Muscle layer of colon (tissue), 2 donors: ENCODE results near the gene FAM83D.

Experiments used
- H3K27ac ChIP-seq: one replicate; pipeline ENCODE4 v1.7.0; 2013; ENCODE audit warnings: low read depth, mild to moderate bottlenecking, low read length, moderate library complexity
- H3K27me3 ChIP-seq, 2 donors: one replicate each; pipeline ENCODE4 v1.7.0; 2013; ENCODE audit warnings: low read length in 2 of 2, mild to moderate bottlenecking in 2 of 2; ENCODE audit not compliant: insufficient read depth in 2 of 2, control insufficient read depth in 1 of 2
- H3K36me3 ChIP-seq: one replicate; pipeline ENCODE4 v1.7.0; 2013; ENCODE audit warnings: mild to moderate bottlenecking, low read length; ENCODE audit not compliant: insufficient read depth
- H3K4me1 ChIP-seq: one replicate; pipeline ENCODE4 v1.7.0; 2013; ENCODE audit warnings: mild to moderate bottlenecking, low read length; ENCODE audit not compliant: insufficient read depth
- H3K4me3 ChIP-seq, 2 donors: one replicate each; pipeline ENCODE4 v1.7.0; 2013; ENCODE audit warnings: low read length in 2 of 2, low read depth in 1 of 2, mild to moderate bottlenecking in 1 of 2, moderate library complexity in 1 of 2
- H3K9ac ChIP-seq: one replicate; pipeline ENCODE4 v1.7.0; 2013; ENCODE audit warnings: low read length
- H3K9me3 ChIP-seq: one replicate; pipeline ENCODE4 v1.7.0; 2013; ENCODE audit warnings: mild to moderate bottlenecking, low read length
- donor health status: abdominal sarcoma.
- donor health status: Adenocarcinoma of cecum.

Gene FAM83D

DNA sequence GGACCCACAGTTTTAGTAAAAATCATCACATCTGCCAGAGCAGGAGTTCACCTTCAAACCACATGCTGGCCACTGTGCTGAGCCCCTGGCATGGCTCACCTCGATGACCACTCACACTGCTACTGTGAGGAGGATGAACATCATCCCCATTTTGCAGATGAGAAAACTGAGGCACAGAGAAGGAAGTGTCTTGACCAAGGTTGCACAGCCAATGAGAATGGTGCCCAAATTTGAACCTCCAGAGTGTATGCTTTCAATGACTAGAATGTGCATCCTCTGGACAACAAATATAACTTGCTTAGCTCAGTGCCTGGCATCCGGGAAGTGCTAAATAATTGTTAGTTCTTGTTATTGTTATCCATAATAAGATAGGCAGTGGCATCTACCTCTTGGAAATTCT, 37.2 kb upstream of the FAM83D start:
- Histone ChIP-seq H3K9ac (no peak overlapping the region), H3K9me3 (no peaks in the 10 kb centered on the region), H3K27ac (no peak overlapping the region), H3K4me1 (no peaks in the 10 kb centered on the region), H3K4me3 (no peak overlapping the region), H3K27me3 (peaks cover 0 to 5% of the 10 kb centered on the region in 2 donors), H3K36me3 (no peaks in the 10 kb centered on the region)

- H3K27ac ChIP-seq, result no peak overlapping the region
- no peak overlapping the region for H3K4me3 ChIP-seq
- no peaks in the 10 kb centered on the region for H3K4me1 ChIP-seq
- H3K36me3 ChIP-seq, result no peaks in the 10 kb centered on the region
- no peak overlapping the region for H3K9ac ChIP-seq
- peaks cover 0 to 5% of the 10 kb centered on the region in 2 donors for H3K27me3 ChIP-seq
- no peaks in the 10 kb centered on the region for H3K9me3 ChIP-seq
Observed at GRCh38 chr20:38889792-38890496, 36.3 kb upstream of the FAM83D start.

- H3K36me3 ChIP-seq, result no peaks in the 10 kb centered on the region
- no peaks in the 10 kb centered on the region for H3K9me3 ChIP-seq
- no peak overlapping the region for H3K27ac ChIP-seq
- H3K4me3 ChIP-seq, result no peak overlapping the region
- H3K4me1 ChIP-seq, result no peaks in the 10 kb centered on the region
- no peak overlapping the region for H3K9ac ChIP-seq
- H3K27me3 ChIP-seq, result peaks cover 0 to 5% of the 10 kb centered on the region in 2 donors
Observed at GRCh38 chr20:38890497-38890818, 35.8 kb upstream of the FAM83D start.

DNA sequence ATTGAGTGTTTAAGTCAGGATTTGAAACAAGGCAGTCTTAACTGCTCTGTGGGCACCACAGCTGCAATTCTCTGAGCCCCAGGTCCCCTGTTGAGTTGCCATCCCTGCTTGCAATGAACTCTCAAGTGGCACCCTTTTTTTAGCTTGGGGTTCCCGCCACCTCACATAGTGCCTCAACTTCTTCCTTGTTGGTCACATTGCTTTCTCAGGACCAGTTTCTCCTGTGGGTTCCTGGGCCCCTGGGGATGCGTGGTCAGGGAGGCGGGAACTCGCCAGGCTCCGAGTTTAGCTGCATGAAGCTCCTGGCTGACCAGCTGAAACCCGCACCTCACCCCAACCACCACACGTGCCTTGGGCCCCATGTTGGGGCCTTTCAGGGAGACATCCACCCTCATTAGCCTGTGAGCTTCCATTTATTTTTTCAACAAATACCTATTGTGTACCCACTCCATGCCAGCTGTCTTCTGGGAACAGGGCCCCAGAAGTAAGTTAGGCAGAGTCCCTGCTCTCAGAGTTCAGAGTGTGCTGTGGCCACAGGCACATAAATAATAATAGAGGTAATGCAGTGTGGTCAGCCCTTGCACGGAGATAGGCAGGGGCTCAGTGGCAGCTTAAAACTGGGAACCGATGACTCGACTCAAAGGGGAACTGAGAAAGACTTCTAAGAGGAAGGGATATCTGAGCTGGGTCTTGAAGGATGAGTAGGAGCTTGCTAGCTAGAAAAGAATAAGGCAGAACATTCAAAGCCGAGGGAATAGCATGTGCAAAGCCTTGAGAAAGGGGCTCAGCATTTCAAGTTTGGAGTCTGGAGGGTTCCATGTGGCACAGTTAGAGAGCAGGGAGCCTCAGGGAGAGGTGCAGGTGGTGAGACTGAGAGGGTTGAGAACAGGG, 33.9 kb upstream of the FAM83D start:
- no peaks in the 10 kb centered on the region for H3K36me3 ChIP-seq
- H3K4me3 ChIP-seq, result no peak overlapping the region
- H3K27me3 ChIP-seq, result peaks cover 0 to 5% of the 10 kb centered on the region in 2 donors
- no peaks in the 10 kb centered on the region for H3K9me3 ChIP-seq
- H3K4me1 ChIP-seq, result no peaks in the 10 kb centered on the region
- no peak overlapping the region for H3K9ac ChIP-seq
- no peak overlapping the region for H3K27ac ChIP-seq

GRCh38 chr20:38893056-38893564, 33.1 kb upstream of the FAM83D start:
- H3K9ac ChIP-seq, result no peak overlapping the region
- no peak overlapping the region for H3K4me3 ChIP-seq
- H3K4me1 ChIP-seq, result no peaks in the 10 kb centered on the region
- H3K27ac ChIP-seq, result no peak overlapping the region
- peaks cover 0 to 5% of the 10 kb centered on the region in 2 donors for H3K27me3 ChIP-seq
- no peaks in the 10 kb centered on the region for H3K36me3 ChIP-seq
- H3K9me3 ChIP-seq, result no peaks in the 10 kb centered on the region

GRCh38 chr20:38893565-38894090, 32.6 kb upstream of the FAM83D start:
- Histone ChIP-seq H3K9ac (no peak overlapping the region), H3K36me3 (no peaks in the 10 kb centered on the region), H3K27ac (no peak overlapping the region), H3K9me3 (no peaks in the 10 kb centered on the region), H3K4me1 (no peaks in the 10 kb centered on the region), H3K4me3 (no peak overlapping the region), H3K27me3 (peaks cover 0 to 5% of the 10 kb centered on the region in 2 donors)

DNA sequence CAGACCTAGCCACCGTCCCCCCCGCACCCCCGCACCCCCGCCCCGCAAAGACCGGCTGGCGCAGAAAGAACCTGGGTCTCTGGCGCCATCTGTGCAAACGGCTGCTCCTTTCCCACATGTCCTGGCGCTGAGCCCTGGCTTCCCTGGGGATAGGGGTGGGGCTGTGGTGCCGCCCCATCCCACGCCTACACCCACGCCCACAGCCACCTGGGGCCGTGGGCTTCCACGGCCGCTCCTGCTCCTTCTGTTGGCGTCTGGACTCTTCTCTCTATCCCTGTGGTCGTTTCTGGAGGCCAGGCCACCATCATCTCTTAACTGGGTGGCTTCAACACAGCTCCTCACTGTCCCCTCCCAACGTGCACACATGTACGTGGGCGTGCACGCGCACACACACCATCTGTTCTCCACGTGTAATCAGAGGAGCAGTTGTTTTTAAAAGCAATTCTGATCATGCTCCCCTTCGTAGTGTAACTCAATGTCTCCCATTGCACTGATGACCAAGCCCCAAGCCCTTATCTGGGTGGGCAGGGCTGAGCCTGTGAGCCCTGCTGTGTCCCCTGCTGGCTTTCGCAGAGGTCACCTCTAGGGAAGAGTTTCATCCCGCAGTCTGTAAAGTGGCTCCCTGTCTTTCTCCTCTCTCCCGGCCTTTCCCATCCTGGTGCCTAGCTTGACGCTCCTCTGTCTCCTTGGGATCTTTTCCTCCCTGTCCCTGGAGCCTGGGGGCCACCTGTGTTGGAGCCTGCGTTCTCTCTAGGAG, 31.9 kb upstream of the FAM83D start:
- Histone ChIP-seq H3K27ac (no peak overlapping the region), H3K9ac (no peak overlapping the region)

DNA sequence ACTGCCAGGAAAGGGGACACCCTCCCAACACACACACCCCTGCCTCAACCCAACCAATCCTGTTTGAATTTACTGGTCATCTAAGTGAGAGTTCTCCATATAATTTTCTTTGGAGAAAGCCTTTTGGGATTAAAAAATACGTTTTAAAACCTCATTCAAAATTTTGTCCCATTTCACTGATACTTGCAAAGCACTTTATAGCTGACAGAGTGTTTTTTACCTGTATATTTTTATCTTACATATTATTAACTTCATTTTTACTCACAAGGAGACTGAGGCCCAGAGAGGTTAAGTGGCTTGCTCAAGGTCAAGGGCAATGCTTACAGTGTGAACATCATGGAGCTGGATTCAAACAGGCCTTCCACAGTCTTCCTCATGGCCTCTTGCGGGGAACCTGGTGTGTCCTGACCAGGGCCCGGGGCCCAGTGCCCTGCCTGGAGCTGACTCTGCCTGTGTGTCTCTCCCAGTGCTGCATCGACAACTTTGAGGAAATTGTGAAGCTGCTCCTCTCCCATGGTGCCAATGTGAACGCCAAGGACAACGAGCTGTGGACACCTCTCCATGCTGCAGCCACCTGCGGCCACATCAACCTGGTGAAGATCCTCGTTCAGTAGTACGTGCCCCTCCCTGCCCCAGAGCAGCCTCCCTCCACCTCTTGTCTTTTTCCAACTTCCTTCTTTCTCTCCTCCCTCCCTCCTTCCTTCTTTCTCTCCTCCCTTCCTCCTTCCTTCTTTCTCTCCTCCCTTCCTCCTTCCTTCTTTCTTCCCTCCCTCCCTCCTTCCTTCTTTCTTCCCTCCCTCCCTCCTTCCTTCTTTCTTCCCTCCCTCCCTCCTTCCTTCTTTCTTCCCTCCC, 30.9 kb upstream of the FAM83D start:
- no peak overlapping the region for H3K4me3 ChIP-seq
- H3K36me3 ChIP-seq, result no peaks in the 10 kb centered on the region
- no peak overlapping the region for H3K9ac ChIP-seq
- H3K4me1 ChIP-seq, result no peaks in the 10 kb centered on the region
- no peaks in the 10 kb centered on the region for H3K9me3 ChIP-seq
- H3K27ac ChIP-seq, result no peak overlapping the region
- H3K27me3 ChIP-seq, result peaks cover 0 to 5% of the 10 kb centered on the region in 2 donors

More for the DNA sequence above, 31.9 kb upstream of the FAM83D start:
- Histone ChIP-seq H3K27me3 (peaks cover 0 to 5% of the 10 kb centered on the region in 2 donors), H3K4me1 (no peaks in the 10 kb centered on the region), H3K4me3 (no peak overlapping the region), H3K36me3 (no peaks in the 10 kb centered on the region), H3K9me3 (no peaks in the 10 kb centered on the region)

- H3K9me3 ChIP-seq, result no peaks in the 10 kb centered on the region
- no peak overlapping the region for H3K4me3 ChIP-seq
- H3K9ac ChIP-seq, result no peak overlapping the region
- no peaks in the 10 kb centered on the region for H3K4me1 ChIP-seq
- H3K36me3 ChIP-seq, result no peaks in the 10 kb centered on the region
- H3K27ac ChIP-seq, result no peak overlapping the region
- peaks cover 0 to 5% of the 10 kb centered on the region in 2 donors for H3K27me3 ChIP-seq
Observed at GRCh38 chr20:38896009-38896594, 30.1 kb upstream of the FAM83D start.

DNA sequence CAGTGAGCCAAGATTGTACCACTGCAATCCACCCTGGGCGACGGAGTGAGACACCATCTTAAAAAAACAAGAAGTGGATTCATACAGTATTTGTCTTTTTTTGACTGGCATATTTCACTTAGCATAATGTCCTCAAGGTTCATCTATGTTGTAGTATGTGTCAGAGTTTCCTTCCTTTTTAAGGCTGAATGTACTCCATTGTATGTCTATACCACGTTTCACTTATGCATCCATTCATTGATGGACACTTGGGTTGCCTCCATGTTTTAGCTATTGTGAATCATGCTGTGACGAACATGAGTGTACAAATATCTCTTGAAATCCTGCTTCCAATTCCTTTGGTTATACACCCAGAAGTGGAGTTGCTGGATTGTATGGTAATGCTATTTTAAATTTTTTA, 28.9 kb upstream of the FAM83D start:
- Histone ChIP-seq H3K9ac (no peak overlapping the region), H3K36me3 (no peaks in the 10 kb centered on the region), H3K27ac (no peak overlapping the region), H3K4me1 (no peaks in the 10 kb centered on the region), H3K27me3 (peaks cover 0 to under 1% of the 10 kb centered on the region in 2 donors), H3K9me3 (no peaks in the 10 kb centered on the region), H3K4me3 (no peak overlapping the region)
